MM.1S (cell line): Measurements from ENCODE around the gene ACAD11.

Experiments used
- DNase-seq: peaks from one replicate; pipeline ENCODE4 v3.0.0-alpha.2; 2015
- H2AFZ ChIP-seq: fragments of 300-600 bp; sonication (generic); 2 replicates; pipeline ENCODE4 v1.6.0; 2016; ENCODE audit warnings: antibody characterized with exemption, low read length
- H3F3A ChIP-seq: fragments of 300-600 bp; sonication (generic); 2 replicates; pipeline ENCODE4 v1.6.1; 2016; ENCODE audit warnings: mild to moderate bottlenecking, antibody characterized with exemption, low read length, moderate library complexity, mixed read lengths; ENCODE audit not compliant: insufficient read depth
- H3K27ac ChIP-seq: fragments of 300-600 bp; sonication (generic); 2 replicates; pipeline ENCODE4 v1.5.1; 2016; ENCODE audit warnings: mild to moderate bottlenecking, low read length
- H3K27me3 ChIP-seq: fragments of 300-600 bp; sonication (generic); replicated peaks from 2 replicates; pipeline ENCODE4 v1.6.0; 2016; ENCODE audit warnings: low read length; ENCODE audit not compliant: insufficient read depth
- H3K36me3 ChIP-seq: fragments of 300-600 bp; sonication (generic); replicated peaks from 2 replicates; pipeline ENCODE4 v1.6.1; 2016; ENCODE audit warnings: mild to moderate bottlenecking, low read length, mixed read lengths; ENCODE audit not compliant: insufficient read depth
- H3K4me1 ChIP-seq: fragments of 300-600 bp; sonication (generic); 2 replicates; pipeline ENCODE4 v1.6.1; 2016; ENCODE audit warnings: low read length, mixed read lengths
- H3K4me2 ChIP-seq: fragments of 300-600 bp; sonication (generic); 2 replicates; pipeline ENCODE4 v1.6.0; 2016; ENCODE audit warnings: low read depth, low read length
- H3K4me3 ChIP-seq: fragments of 300-600 bp; sonication (generic); 2 replicates; pipeline ENCODE4 v1.5.1; 2016; ENCODE audit warnings: low read length, mixed read lengths
- H3K79me2 ChIP-seq: fragments of 300-600 bp; sonication (generic); 2 replicates; pipeline ENCODE4 v1.6.1; 2016; ENCODE audit warnings: mixed run types, low read length, mixed read lengths
- H3K9ac ChIP-seq: fragments of 300-600 bp; sonication (generic); 2 replicates; pipeline ENCODE4 v1.6.1; 2016; ENCODE audit warnings: low read length, mixed read lengths
- H3K9me2 ChIP-seq: fragments of 300-600 bp; sonication (generic); replicated peaks from 2 replicates; pipeline ENCODE4 v1.6.1; 2016; ENCODE audit warnings: mild to moderate bottlenecking, low read length, mixed read lengths; ENCODE audit not compliant: insufficient read depth
- H3K9me3 ChIP-seq: fragments of 300-600 bp; sonication (generic); replicated peaks from 2 replicates; pipeline ENCODE4 v1.6.1; 2016; ENCODE audit warnings: mild to moderate bottlenecking, low read length, mixed read lengths; ENCODE audit not compliant: insufficient read depth
- H4K20me1 ChIP-seq: fragments of 300-600 bp; sonication (generic); 2 replicates; pipeline ENCODE4 v1.6.1; 2016; ENCODE audit warnings: mild to moderate bottlenecking, low read length, moderate library complexity, mixed read lengths; ENCODE audit not compliant: insufficient read depth
- CTCF ChIP-seq: fragments of 300-600 bp; sonication (generic); IDR thresholded peaks from 2 replicates; pipeline ENCODE4 v1.5.1; 2016; ENCODE audit warnings: antibody characterized with exemption, low read length, mixed read lengths
- EZH2 ChIP-seq: fragments of 300-600 bp; sonication (generic); optimal IDR thresholded peaks from 2 replicates; pipeline ENCODE3; 2017; ENCODE audit warnings: low read depth, mild to moderate bottlenecking, antibody characterized with exemption, low read length, mixed read lengths
- EZH2phosphoT487 ChIP-seq: fragments of 300-600 bp; sonication (generic); IDR thresholded peaks from 2 replicates; pipeline ENCODE4 v1.6.1; 2018; ENCODE audit warnings: antibody characterized with exemption, low read length

The ACAD11 gene

DNA sequence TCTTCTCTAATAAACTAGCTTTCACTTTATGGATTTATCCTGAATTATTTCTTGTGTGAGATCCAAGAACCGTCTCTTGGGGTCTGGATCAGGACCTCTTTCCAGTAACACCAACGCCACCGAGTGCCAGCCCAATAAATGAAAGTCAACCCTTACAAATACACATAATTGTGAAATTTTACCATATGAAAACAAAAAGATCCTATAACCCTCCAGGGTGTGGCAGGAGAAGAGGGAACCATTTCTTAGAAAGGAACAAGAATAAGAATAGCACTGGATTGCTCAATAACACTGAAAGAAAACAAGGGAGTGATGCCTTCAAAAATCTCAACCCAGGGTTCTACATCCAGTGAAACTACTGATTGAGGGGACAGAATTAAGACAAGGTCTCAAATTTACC, 114.1 kb downstream of the ACAD11 start:
- Histone ChIP-seq H3K4me2 (no peak overlapping the region), H2AFZ (no peak overlapping the region), H3K9ac (no peak overlapping the region), H3K27me3 (no peaks in the 10 kb centered on the region), H3K4me3 (no peak overlapping the region), H3K79me2 (no peaks in the 10 kb centered on the region), H3F3A (peaks cover 14% of the 10 kb centered on the region), H3K9me2 (no peaks in the 10 kb centered on the region), H3K27ac (no peak overlapping the region), H3K36me3 (no peaks in the 10 kb centered on the region), H4K20me1 (no peaks in the 10 kb centered on the region), H3K4me1 (peaks cover 28% of the 10 kb centered on the region), H3K9me3 (no peaks in the 10 kb centered on the region)
- no peak for DNase-seq
- TF ChIP-seq CTCF (no peak), EZH2phosphoT487 (no peak), EZH2 (no peak)

- Histone ChIP-seq H3K79me2 (no peaks in the 10 kb centered on the region), H3F3A (peaks cover under 1% of the 10 kb centered on the region; the same call in 1 of the 2 replicates), H3K27ac (no peak overlapping the region), H3K4me1 (peaks cover 15% of the 10 kb centered on the region), H3K36me3 (no peaks in the 10 kb centered on the region), H3K27me3 (no peaks in the 10 kb centered on the region), H3K9me3 (no peaks in the 10 kb centered on the region), H3K4me3 (no peak overlapping the region), H3K9ac (no peak overlapping the region), H3K4me2 (no peak overlapping the region), H3K9me2 (no peaks in the 10 kb centered on the region), H2AFZ (no peak overlapping the region), H4K20me1 (no peaks in the 10 kb centered on the region)
- no peak for DNase-seq
- TF ChIP-seq EZH2phosphoT487 (no peak), CTCF (no peak), EZH2 (no peak)
Measured at GRCh38 chr3:132544130-132544529, 115.5 kb downstream of the ACAD11 start.

DNA sequence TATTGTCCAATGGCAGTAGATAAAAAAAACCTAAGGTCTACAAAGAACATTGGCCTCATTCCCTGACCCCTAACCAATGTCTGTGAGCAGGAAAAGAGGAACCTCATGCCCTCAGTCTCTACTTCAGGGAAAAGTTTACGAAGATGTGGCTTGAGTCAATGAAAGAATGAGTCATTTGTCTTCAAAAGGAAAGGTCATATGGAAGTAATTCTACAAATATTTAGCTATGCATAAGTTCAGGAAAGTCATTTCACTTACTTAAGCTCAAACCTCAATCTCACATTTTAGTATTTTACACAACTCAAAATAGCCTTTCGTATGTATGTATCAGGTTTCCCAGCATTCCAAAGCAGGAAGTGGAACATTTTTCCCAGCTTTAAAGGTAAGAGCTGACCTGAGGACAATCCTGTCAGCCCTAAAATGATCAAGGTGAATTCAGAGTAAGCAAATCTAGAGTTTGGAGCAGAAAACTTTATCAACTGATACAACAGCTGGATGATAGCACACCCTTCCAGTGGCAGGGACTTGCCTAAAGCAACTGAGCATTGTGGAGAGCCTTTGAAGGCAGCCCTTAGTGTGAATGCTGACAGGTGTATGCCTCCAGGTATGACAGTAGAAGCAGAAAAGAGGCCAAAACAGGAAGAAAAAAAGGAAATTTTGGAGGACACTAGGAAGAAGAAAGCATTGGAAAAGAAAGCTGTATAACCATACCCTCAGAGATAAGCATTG, 116.4 kb downstream of the ACAD11 start:
- Histone ChIP-seq H3K4me1 (peaks cover 9% of the 10 kb centered on the region), H3K79me2 (no peaks in the 10 kb centered on the region), H3K27ac (no peak overlapping the region), H3K27me3 (no peaks in the 10 kb centered on the region), H3F3A (no peaks in the 10 kb centered on the region), H2AFZ (no peak overlapping the region), H3K9me2 (no peaks in the 10 kb centered on the region), H3K4me3 (no peak overlapping the region), H3K36me3 (no peaks in the 10 kb centered on the region), H3K9ac (no peak overlapping the region), H3K9me3 (no peaks in the 10 kb centered on the region), H4K20me1 (no peaks in the 10 kb centered on the region), H3K4me2 (no peak overlapping the region)
- no peak for DNase-seq
- no peak for TF ChIP-seq EZH2
- no peak for TF ChIP-seq CTCF
- TF ChIP-seq EZH2phosphoT487: no peak
